Measurements from ENCODE around the gene STON2.

- TF ChIP-seq EP300 (IDR thresholded peaks at IDR 0.05) (no peak), POLR2A (IDR thresholded peaks at IDR 0.05) (no peak)
Observed at GRCh38 chr14:81246461-81247270, 153.5 kb downstream of the STON2 start.

Data from ovary (tissue), 1 donor.